Spleen (tissue), 11 donors: ENCODE measurements around the gene DPM2. TPM values are rescaled to one million over a fixed set of nuclear protein-coding genes. Genes with fewer than 3 reads are reported as not detected.

Source experiments
- DNase-seq: peaks from one replicate; pipeline ENCODE4 v3.0.0-alpha.2; 2020
- H3K27ac ChIP-seq, 8 donors: fragments of 200-600 bp; sonication (generic) in 7 of 8; 1 replicate in 4 of 8; 2 replicates in 4 of 8; pipeline versions ENCODE4 v1.5.0 to v1.8.0; 2016 to 2021; ENCODE audit warnings: inconsistent platforms in 4 of 8, mild to moderate bottlenecking in 4 of 8, moderate library complexity in 1 of 8
- H3K27me3 ChIP-seq, 7 donors: fragments of 200-600 bp; sonication (generic) in 6 of 7; replicated peaks in 1 of 7; 1 replicate in 4 of 7; 2 replicates in 3 of 7; pipeline versions ENCODE4 v1.5.0 to v1.8.0; 2016 to 2021; ENCODE audit warnings: inconsistent platforms in 3 of 7, mild to moderate bottlenecking in 1 of 7
- H3K36me3 ChIP-seq, 6 donors: fragments of 200-600 bp; sonication (generic) in 5 of 6; 1 replicate in 4 of 6; 2 replicates in 2 of 6; pipeline versions ENCODE4 v1.5.0 to v1.8.0; 2016 to 2021; ENCODE audit warnings: inconsistent platforms in 2 of 6
- H3K4me1 ChIP-seq, 6 donors: fragments of 200-600 bp; sonication (generic) in 5 of 6; 1 replicate in 3 of 6; 2 replicates in 3 of 6; pipeline versions ENCODE4 v1.5.0 to v1.8.0; 2016 to 2021; ENCODE audit warnings: inconsistent platforms in 3 of 6
- H3K4me3 ChIP-seq, 8 donors: fragments of 200-600 bp; sonication (generic) in 7 of 8; 1 replicate in 4 of 8; 2 replicates in 4 of 8; pipeline versions ENCODE4 v1.5.0 to v1.8.0; 2016 to 2021; ENCODE audit warnings: inconsistent platforms in 4 of 8, mild to moderate bottlenecking in 4 of 8, moderate library complexity in 2 of 8
- H3K9me3 ChIP-seq, 8 donors: fragments of 200-600 bp; sonication (generic) in 7 of 8; 1 replicate in 4 of 8; 2 replicates in 4 of 8; pipeline versions ENCODE4 v1.5.0 to v1.8.0; 2016 to 2021; ENCODE audit warnings: inconsistent platforms in 4 of 8
- CTCF ChIP-seq, 11 experiments: fragments of 200-600 bp in 7 of 11; fragments of 450-650 bp in 4 of 11; sonication (generic) in 4 of 11; IDR thresholded peaks in 8 of 11; conservative IDR thresholded peaks in 3 of 11; 1 replicate in 7 of 11; 2 replicates in 4 of 11; pipeline versions ENCODE4 v1.4.0 to v1.8.0; 2016 to 2021; ENCODE audit warnings: antibody characterized with exemption in 11 of 11, inconsistent platforms in 4 of 11, mild to moderate bottlenecking in 1 of 11
- POLR2A ChIP-seq, 3 donors: fragments of 450-650 bp; IDR thresholded peaks; one replicate each; pipeline ENCODE4 v1.5.1; 2017; ENCODE audit warnings: antibody characterized with exemption in 3 of 3, mild to moderate bottlenecking in 1 of 3
- POLR2AphosphoS5 ChIP-seq, 3 donors: sonication (generic); formaldehyde crosslinking; IDR thresholded peaks; one replicate each; pipeline ENCODE4 v1.5.1; 2017; ENCODE audit warnings: antibody characterized with exemption in 3 of 3
- WGBS, 5 donors: extraction: QIAGEN DNeasy Blood & Tissue Kit in 3 of 5; methylation state at CpG; one replicate each; pipeline versions ENCODE4 v1.1.5 to v1.1.7; 2013 to 2018; 5-methylcytosine and 5-hydroxymethylcytosine counted together
- intact Hi-C: fragments of 100-400 bp; cut with DNase I; formaldehyde crosslinking; loops from one replicate; pipeline ENCODE4 v1.15.0; 2023; ENCODE audit warnings: low total_unique reads
- polyA plus RNA-seq, 3 donors: library from polyadenylated mRNA; stranded (reverse); fragments of 200-250 nt; gene quantifications; one replicate each; pipeline ENCODE4 v1.2.1, GENCODE V29; 2013
- total RNA-seq, 7 donors: library from RNA; depleted of rRNA in 3 of 7; stranded (reverse); fragments of >200 nt in 3 of 7; fragmentation: NEBNext Ultra II Directional in 4 of 7; extraction: Animal tissue kit (Norgen Biotek cat#: 25700) in 4 of 7; gene quantifications; one replicate each; pipeline versions ENCODE4 v1.1.0 to v1.2.1, GENCODE V29; 2016 to 2021
- donor health status: healthy with polysubstance abuse.
- donor health status: DM: no; HTN: no; CAD: no; lungs with moderate emphysema.
- donor health status: DM: no; HTN: no; CAD: no.
- donor health status: Bipolar disorder and iron deficiency.
- donor health status: healthy.
- donor health status: DM: no; HTN: no; CAD: no.
- donor health status: DM: yes; HTN: yes; CAD: no.

DPM2 gene
- total and polyA plus RNA-seq, 10 donors, result 19.5 to 33.8 (median 25.4) TPM

DNA sequence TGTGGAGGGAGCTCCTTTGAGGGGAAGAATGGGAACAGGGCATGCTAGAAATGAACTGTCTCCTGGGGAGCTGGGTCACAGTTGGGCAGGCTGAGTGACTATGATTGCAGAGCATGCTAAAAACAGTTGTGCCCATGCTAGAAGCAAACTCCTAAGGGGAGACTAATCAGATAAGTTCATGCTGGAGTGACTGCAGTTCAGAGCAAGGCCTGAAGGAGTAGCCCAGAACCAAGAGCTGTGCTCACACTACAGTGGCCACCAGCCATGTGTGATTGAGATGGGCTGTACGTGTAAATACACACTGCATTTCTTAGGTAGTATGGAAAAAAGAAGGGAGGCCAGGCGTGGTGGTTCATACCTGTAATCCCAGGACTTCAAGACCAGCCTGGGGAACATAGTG, 49.9 kb downstream of the DPM2 start:
- peaks cover 0 to 3% (median 1%) of the 10 kb centered on the region in 8 donors for H3K9me3 ChIP-seq
- DNase-seq, result no peak
- H3K36me3 ChIP-seq, result peaks cover 7 to 98% (median 65%) of the 10 kb centered on the region in 6 donors
- no peak overlapping the region for H3K4me3 ChIP-seq
- 76 to 91% (median 80%) methylated on average over 2 of the region's 2 CpGs for WGBS, 5 donors
- H3K27me3 ChIP-seq, result no peaks in the 10 kb centered on the region
- peak overlapping the region in 1 of 8 donors; percentile 16 for H3K27ac ChIP-seq
- TF ChIP-seq CTCF (IDR thresholded peaks at IDR 0.05 in 8 of 11, conservative IDR thresholded peaks at IDR 0.05 in 3 of 11) (peak in 1 of 11 experiments; percentile 15), POLR2AphosphoS5 (IDR thresholded peaks at IDR 0.05) (no peak)
- intact Hi-C loops, result no loop called here
- peaks cover 0 to 42% (median 19%) of the 10 kb centered on the region in 6 donors for H3K4me1 ChIP-seq

- H3K4me1 ChIP-seq, result peaks cover 0 to 50% (median 29%) of the 10 kb centered on the region in 6 donors
- peak overlapping the region in 2 of 8 donors; percentile 15 to 51 for H3K27ac ChIP-seq
- peak; percentile 5 to 61 (median 43) for TF ChIP-seq POLR2AphosphoS5 (IDR thresholded peaks at IDR 0.05)
- no peak for TF ChIP-seq CTCF (IDR thresholded peaks at IDR 0.05 in 8 of 11, conservative IDR thresholded peaks at IDR 0.05 in 3 of 11)
- no peak for TF ChIP-seq POLR2A (IDR thresholded peaks at IDR 0.05)
- H3K4me3 ChIP-seq, result no peak overlapping the region
- no peaks in the 10 kb centered on the region for H3K27me3 ChIP-seq
- WGBS, 5 donors, result 89 to 96% (median 95%) methylated on average over 13 to 18 of the region's 18 CpGs
- H3K9me3 ChIP-seq, result no peaks in the 10 kb centered on the region
- intact Hi-C loops, result no loop called here
- DNase-seq, result peak; percentile 75
- peaks cover 5 to 86% (median 57%) of the 10 kb centered on the region in 6 donors for H3K36me3 ChIP-seq
These were observed 51.2 kb downstream of the DPM2 start for GRCh38 chr9:127886401-127886972.

DNA sequence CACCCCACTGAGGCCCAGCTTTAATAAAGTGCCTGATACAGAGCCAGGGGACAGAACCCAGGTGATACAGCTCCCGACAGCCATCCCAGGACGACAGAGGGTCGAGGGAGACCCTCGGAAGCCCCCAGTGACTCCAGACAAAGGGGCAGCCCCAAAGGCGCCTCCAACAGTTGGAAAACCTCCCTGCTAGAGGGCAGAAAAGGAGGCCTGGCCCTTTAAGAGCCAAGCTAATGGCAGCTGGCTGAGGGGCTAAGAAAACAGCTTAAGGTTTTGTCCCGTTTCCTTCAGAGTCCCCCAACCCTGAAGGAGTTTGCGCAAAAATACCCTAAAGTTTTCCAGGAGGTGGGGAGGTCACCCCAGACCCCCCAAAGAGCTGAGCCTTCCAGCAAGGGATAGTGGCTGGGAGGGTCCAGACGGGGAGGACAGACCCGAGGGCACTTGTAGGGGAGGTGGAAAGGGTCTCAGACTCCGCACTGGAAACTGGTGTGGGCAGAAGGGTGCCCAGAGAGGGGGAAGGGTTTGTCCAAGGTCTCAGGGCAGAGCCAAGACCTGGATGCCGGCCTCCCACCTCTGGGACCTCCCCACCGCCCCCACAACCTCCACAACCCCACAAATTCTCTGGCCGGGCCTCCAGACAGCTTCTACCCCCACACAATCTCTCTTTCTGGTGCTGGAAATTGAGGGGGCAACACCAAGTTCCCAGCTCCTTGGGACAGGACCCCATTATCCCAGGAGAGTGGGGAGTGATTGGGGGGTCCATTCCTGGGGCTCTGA, 52.0 kb downstream of the DPM2 start:
- intact Hi-C loops, result no loop called here
- peak overlapping the region in 4 of 8 donors; percentile 12 to 51 (median 33) for H3K27ac ChIP-seq

More for the DNA sequence above, 52.0 kb downstream of the DPM2 start:
- H3K36me3 ChIP-seq, result peaks cover 5 to 78% (median 50%) of the 10 kb centered on the region in 6 donors
- H3K4me1 ChIP-seq, result peaks cover 0 to 51% (median 29%) of the 10 kb centered on the region in 6 donors
- TF ChIP-seq CTCF (IDR thresholded peaks at IDR 0.05 in 8 of 11, conservative IDR thresholded peaks at IDR 0.05 in 3 of 11), result no peak
- no peak for TF ChIP-seq POLR2AphosphoS5 (IDR thresholded peaks at IDR 0.05)
- TF ChIP-seq POLR2A (IDR thresholded peaks at IDR 0.05), result no peak
- no peak overlapping the region for H3K4me3 ChIP-seq
- no peaks in the 10 kb centered on the region for H3K27me3 ChIP-seq
- WGBS, 5 donors, result 69 to 86% (median 82%) methylated on average over 12 to 13 of the region's 13 CpGs
- peak; percentile 54 for DNase-seq
- no peaks in the 10 kb centered on the region for H3K9me3 ChIP-seq

Other genes with a start within 250 kb of the DPM2 start
- under 1 TPM in 4 of 7 donors, not detected in 3; 0.13 to 0.21 (median 0.17) TPM for gene CFAP157, start 230.9 kb downstream of the DPM2 start, total RNA-seq
- gene CFAP157, start 230.9 kb downstream of the DPM2 start, polyA plus RNA-seq, result under 1 TPM; 0.09 to 0.13 (median 0.12) TPM
- gene PTRH1, start 222.2 kb downstream of the DPM2 start, total RNA-seq, result 10 to 100 TPM in 4 of 7 donors, 1 to 10 TPM in 3; 8.1 to 17.9 (median 10.7) TPM
- gene PTRH1, start 222.2 kb downstream of the DPM2 start, polyA plus RNA-seq, result 10 to 100 TPM in 2 of 3 donors, 1 to 10 TPM in 1; 7.4 to 17.5 (median 14.7) TPM
- gene TTC16, start 221.8 kb downstream of the DPM2 start, total RNA-seq, result 1 to 10 TPM in 6 of 7 donors, under 1 TPM in 1; 0.60 to 3.1 (median 2.0) TPM
- gene TTC16, start 221.8 kb downstream of the DPM2 start, polyA plus RNA-seq, result under 1 TPM; 0.12 to 0.98 (median 0.61) TPM
- 10 to 100 TPM; 16.8 to 36.5 (median 24.5) TPM for gene TOR2A, start 202.6 kb downstream of the DPM2 start, total RNA-seq
- 10 to 100 TPM; 17.9 to 29.1 (median 18.4) TPM for gene TOR2A, start 202.6 kb downstream of the DPM2 start, polyA plus RNA-seq
- 10 to 100 TPM; 44.7 to 85.4 (median 61.2) TPM for gene SH2D3C, start 159.2 kb downstream of the DPM2 start, total RNA-seq
- 10 to 100 TPM; 27.0 to 51.1 (median 34.3) TPM for gene SH2D3C, start 159.2 kb downstream of the DPM2 start, polyA plus RNA-seq
- 100 to 1,000 TPM in 4 of 7 donors, 10 to 100 TPM in 3; 68.3 to 149 (median 103) TPM for gene CDK9, start 151.8 kb downstream of the DPM2 start, total RNA-seq
- gene CDK9, start 151.8 kb downstream of the DPM2 start, polyA plus RNA-seq, result 10 to 100 TPM; 49.2 to 87.6 (median 87.1) TPM
- gene FPGS, start 135.0 kb downstream of the DPM2 start, total RNA-seq, result 10 to 100 TPM; 33.3 to 94.6 (median 72.3) TPM
- gene FPGS, start 135.0 kb downstream of the DPM2 start, polyA plus RNA-seq, result 10 to 100 TPM; 39.5 to 73.7 (median 60.5) TPM
- 100 to 1,000 TPM; 150 to 334 (median 247) TPM for gene ENG, start 83.2 kb downstream of the DPM2 start, total RNA-seq
- 10 to 100 TPM; 29.2 to 63.1 (median 47.8) TPM for gene ENG, start 83.2 kb downstream of the DPM2 start, polyA plus RNA-seq
- 10 to 100 TPM; 41.3 to 89.7 (median 59.7) TPM for gene AK1, start 60.2 kb downstream of the DPM2 start, total RNA-seq
- gene AK1, start 60.2 kb downstream of the DPM2 start, polyA plus RNA-seq, result 10 to 100 TPM; 47.0 to 97.9 (median 82.7) TPM
- gene ST6GALNAC6, start 38.3 kb downstream of the DPM2 start, total RNA-seq, result 100 to 1,000 TPM in 1 of 7 donors, 10 to 100 TPM in 6; 62.5 to 118 (median 75.9) TPM
- gene ST6GALNAC6, start 38.3 kb downstream of the DPM2 start, polyA plus RNA-seq, result 10 to 100 TPM; 29.0 to 68.0 (median 31.7) TPM
- gene ST6GALNAC4, start 20.8 kb downstream of the DPM2 start, total RNA-seq, result 10 to 100 TPM; 48.6 to 92.8 (median 65.8) TPM
- 10 to 100 TPM; 16.0 to 36.7 (median 19.5) TPM for gene ST6GALNAC4, start 20.8 kb downstream of the DPM2 start, polyA plus RNA-seq
- 1 to 10 TPM in 2 of 7 donors, under 1 TPM in 3, not detected in 2; 0.46 to 3.6 (median 0.94) TPM for gene PIP5KL1, start 7.1 kb downstream of the DPM2 start, total RNA-seq
- under 1 TPM; 0.13 to 0.51 (median 0.42) TPM for gene PIP5KL1, start 7.1 kb downstream of the DPM2 start, polyA plus RNA-seq
- 100 to 1,000 TPM in 1 of 7 donors, 10 to 100 TPM in 6; 27.3 to 102 (median 72.8) TPM for gene EEIG1, start 43.1 kb upstream of the DPM2 start, total RNA-seq
- 10 to 100 TPM; 28.6 to 39.6 (median 29.0) TPM for gene EEIG1, start 43.1 kb upstream of the DPM2 start, polyA plus RNA-seq
- 10 to 100 TPM in 6 of 7 donors, 1 to 10 TPM in 1; 9.3 to 14.3 (median 11.7) TPM for gene NAIF1, start 129.5 kb upstream of the DPM2 start, total RNA-seq
- gene NAIF1, start 129.5 kb upstream of the DPM2 start, polyA plus RNA-seq, result 10 to 100 TPM; 10.6 to 15.4 (median 10.8) TPM
- gene SLC25A25, start 130.4 kb upstream of the DPM2 start, total RNA-seq, result 10 to 100 TPM; 20.2 to 44.7 (median 26.0) TPM
- gene SLC25A25, start 130.4 kb upstream of the DPM2 start, polyA plus RNA-seq, result 10 to 100 TPM in 1 of 3 donors, 1 to 10 TPM in 2; 6.2 to 13.6 (median 6.5) TPM
- gene PTGES2, start 189.9 kb upstream of the DPM2 start, total RNA-seq, result 10 to 100 TPM; 45.2 to 66.6 (median 58.5) TPM
- gene PTGES2, start 189.9 kb upstream of the DPM2 start, polyA plus RNA-seq, result 10 to 100 TPM; 45.8 to 71.2 (median 54.0) TPM
- 100 to 1,000 TPM in 1 of 7 donors, 10 to 100 TPM in 5, 1 to 10 TPM in 1; 7.7 to 218 (median 20.3) TPM for gene LCN2, start 211.6 kb upstream of the DPM2 start, total RNA-seq
- gene LCN2, start 211.6 kb upstream of the DPM2 start, polyA plus RNA-seq, result 10 to 100 TPM; 10.7 to 17.5 (median 13.3) TPM
- 100 to 1,000 TPM in 3 of 7 donors, 10 to 100 TPM in 4; 43.5 to 220 (median 59.2) TPM for gene BBLN, start 222.4 kb upstream of the DPM2 start, total RNA-seq
- gene BBLN, start 222.4 kb upstream of the DPM2 start, polyA plus RNA-seq, result 100 to 1,000 TPM; 152 to 201 (median 178) TPM